Measurements from ENCODE around the gene MRPL28. TPM values are rescaled to one million over a fixed set of nuclear protein-coding genes. Genes with fewer than 3 reads are reported as not detected.
"Not testable (repeated sequence)": the region's sequence is repeated elsewhere in the genome, so short reads cannot be mapped to it uniquely, and the experiment has no call there.

The MRPL28 gene
- total RNA-seq, 4 donors from 2014 or later, result 39.9 to 106 (median 80.7) TPM

GRCh38 chr16:347203-347602 lies 23.1 kb downstream of the MRPL28 start:
- no peak overlapping the region for H3K4me3 ChIP-seq (replicated peaks in 1 of 3)
- 81 to 87% methylated on average over 6 of the region's 6 CpGs for WGBS, 2 donors
- intact Hi-C loops (cut with DNase I), result no loop called here

GRCh38 chr16:346587-346986 lies 23.8 kb downstream of the MRPL28 start:
- 91 to 93% methylated on average over 14 to 15 of the region's 15 CpGs for WGBS, 2 donors
- peaks cover 0 to 8% of the 10 kb centered on the region in 2 donors for H3K36me3 ChIP-seq
- peaks cover 15 to 23% of the 10 kb centered on the region in 2 donors for H3K4me1 ChIP-seq
- DNase-seq, result no peak
- intact Hi-C loops (cut with DNase I), result no loop called here
- H3K4me3 ChIP-seq (replicated peaks in 1 of 3), result no peak overlapping the region
- TF ChIP-seq CTCF (IDR thresholded peaks at IDR 0.05) (no peak), POLR2A (IDR thresholded peaks at IDR 0.05) (no peak)
- H3K9me3 ChIP-seq, result no peaks in the 10 kb centered on the region
- no peak overlapping the region for H3K27ac ChIP-seq
- no peaks in the 10 kb centered on the region for H3K27me3 ChIP-seq

More at GRCh38 chr16:347203-347602, 23.1 kb downstream of the MRPL28 start:
- Histone ChIP-seq H3K27me3 (no peaks in the 10 kb centered on the region), H3K9me3 (no peaks in the 10 kb centered on the region), H3K27ac (no peak overlapping the region), H3K36me3 (peaks cover 0 to 8% of the 10 kb centered on the region in 2 donors), H3K4me1 (peaks cover 17 to 25% of the 10 kb centered on the region in 2 donors)
- TF ChIP-seq POLR2A (IDR thresholded peaks at IDR 0.05) (no peak), CTCF (IDR thresholded peaks at IDR 0.05) (no peak)
- no peak for DNase-seq

- Histone ChIP-seq H3K27me3 (no peaks in the 10 kb centered on the region), H3K9me3 (no peaks in the 10 kb centered on the region), H3K27ac (no peak overlapping the region), H3K4me3 (replicated peaks in 1 of 3) (no peak overlapping the region), H3K36me3 (peaks cover 0 to 8% of the 10 kb centered on the region in 2 donors), H3K4me1 (peaks cover 10 to 16% of the 10 kb centered on the region in 2 donors)
- intact Hi-C loops (cut with DNase I), result no loop called here
- TF ChIP-seq POLR2A (IDR thresholded peaks at IDR 0.05), result no peak
- DNase-seq, result no peak
- 87 to 89% methylated on average over 11 of the region's 11 CpGs for WGBS, 2 donors
Observed at GRCh38 chr16:345772-346171, 24.6 kb downstream of the MRPL28 start.

GRCh38 chr16:342455-343213 lies 27.7 kb downstream of the MRPL28 start:
- intact Hi-C loops (cut with DNase I), result no loop called here
- no peaks in the 10 kb centered on the region for H3K4me1 ChIP-seq
- 94 to 95% methylated on average over 12 to 15 of the region's 18 CpGs for WGBS, 2 donors
- peaks cover 0 to 8% of the 10 kb centered on the region in 2 donors for H3K36me3 ChIP-seq
- TF ChIP-seq CTCF (IDR thresholded peaks at IDR 0.05), result no peak
- TF ChIP-seq POLR2A (IDR thresholded peaks at IDR 0.05), result no peak
- H3K9me3 ChIP-seq, result no peaks in the 10 kb centered on the region
- no peak overlapping the region for H3K27ac ChIP-seq
- H3K27me3 ChIP-seq, result no peaks in the 10 kb centered on the region
- no peak for DNase-seq
- H3K4me3 ChIP-seq (replicated peaks in 1 of 3), result no peak overlapping the region

GRCh38 chr16:341974-342336 lies 28.4 kb downstream of the MRPL28 start:
- DNase-seq; H3K9me3 ChIP-seq; H3K4me1 ChIP-seq; H3K27me3 ChIP-seq; H3K4me3 ChIP-seq (replicated peaks in 1 of 3); H3K27ac ChIP-seq; intact Hi-C loops (cut with DNase I); H3K36me3 ChIP-seq: not testable (repeated sequence)
- 89 to 97% methylated on average over 13 of the region's 13 CpGs for WGBS, 2 donors

- H3K9me3 ChIP-seq; H3K27ac ChIP-seq; intact Hi-C loops (cut with DNase I); H3K36me3 ChIP-seq; H3K27me3 ChIP-seq; H3K4me1 ChIP-seq; DNase-seq; H3K4me3 ChIP-seq (replicated peaks in 1 of 3): not testable (repeated sequence)
- 91 to 94% methylated on average over 10 to 20 of the region's 47 CpGs for WGBS, 2 donors
Observed at GRCh38 chr16:341095-341973, 29.0 kb downstream of the MRPL28 start.
